ENCODE data around the gene ZFAND3.

GRCh38 chr6:38027685-38028373 is 208.3 kb downstream of the ZFAND3 start:
- TF ChIP-seq CTCF (conservative IDR thresholded peaks at IDR 0.05; ENCODE audit: low read depth in 2 of 2) (no peak), EZH2 (IDR thresholded peaks at IDR 0.05; ENCODE audit: low read depth, unreplicated experiment) (no peak), EZH2phosphoT487 (IDR thresholded peaks at IDR 0.05; ENCODE audit: unreplicated experiment) (no peak), ZNF331 (CRISPR knock-in tag; IDR thresholded peaks at IDR 0.05; ENCODE audit: low read depth) (no peak), CREB1 (CRISPR knock-in tag; IDR thresholded peaks at IDR 0.05; ENCODE audit: low read depth) (no peak), POLR2AphosphoS5 (IDR thresholded peaks at IDR 0.05; ENCODE audit: low read depth) (no peak), ZNF462 (CRISPR knock-in tag; IDR thresholded peaks at IDR 0.05) (no peak)

All from GM23338 (cell line).